Activated CD4-positive, CD25-positive, alpha-beta regulatory T cell treated with anti-CD3 and anti-CD28 coated beads, Interleukin-2, amount 50 U/mL, for 16 hours (primary cell): ENCODE data around the gene CHID1.
A peak's percentile ranks its signal among the peaks of the same experiment; 100 is the strongest.

Experiments
- DNase-seq: peaks from one replicate; pipeline ENCODE4 v3.0.0-alpha.2; 2020; ENCODE audit warnings: low read depth, low spot score

CHID1 gene

GRCh38 chr11:933142-933851 is 22.7 kb upstream of the CHID1 start:
- no peak for DNase-seq

- no peak for DNase-seq
Measured at GRCh38 chr11:932435-932834, 21.8 kb upstream of the CHID1 start.

- no peak for DNase-seq
Measured at GRCh38 chr11:931385-931784, 20.8 kb upstream of the CHID1 start.

GRCh38 chr11:929405-929804 is 18.8 kb upstream of the CHID1 start:
- no peak for DNase-seq

- no peak for DNase-seq
Measured at GRCh38 chr11:928786-929185, 18.2 kb upstream of the CHID1 start.

GRCh38 chr11:927871-928270 is 17.3 kb upstream of the CHID1 start:
- DNase-seq: no peak

GRCh38 chr11:926341-926916 is 15.8 kb upstream of the CHID1 start:
- no peak for DNase-seq

- peak; percentile 83 for DNase-seq
Measured at GRCh38 chr11:925496-926301, 15.1 kb upstream of the CHID1 start, which contains the start of gene AP2A2. Gene AP2A2 (plus strand): TSS chr11:925870. CDS start chr11:926022, 152 bp downstream.

- DNase-seq: no peak
Measured at GRCh38 chr11:925158-925495, 14.5 kb upstream of the CHID1 start.

GRCh38 chr11:924406-925157 is 14.0 kb upstream of the CHID1 start:
- DNase-seq: no peak

- DNase-seq: no peak
Measured at GRCh38 chr11:923691-924405, 13.2 kb upstream of the CHID1 start.

- no peak for DNase-seq
Measured at GRCh38 chr11:921921-922678, 11.5 kb upstream of the CHID1 start.

- DNase-seq: no peak
Measured at GRCh38 chr11:917426-917825, 6.8 kb upstream of the CHID1 start.

GRCh38 chr11:914747-915501 is 4.3 kb upstream of the CHID1 start:
- DNase-seq: no peak

- DNase-seq: no peak
Measured at GRCh38 chr11:914204-914603, 3.6 kb upstream of the CHID1 start.

GRCh38 chr11:913043-913442 is 2.4 kb upstream of the CHID1 start:
- DNase-seq: no peak

- DNase-seq: no peak
Measured at GRCh38 chr11:912266-912665, 1.7 kb upstream of the CHID1 start.

GRCh38 chr11:911890-912219 is 1.2 kb upstream of the CHID1 start:
- no peak for DNase-seq

- DNase-seq: no peak
Measured at GRCh38 chr11:911031-911889, 650 bp upstream of the CHID1 start.
